Hematopoietic multipotent progenitor cell treated with erythropoietin and hydrocortisone succinate and interleukin-3 and kit ligand, for 4 days (in vitro differentiated cells): ENCODE data around the gene DESI2.

Experiments
- DNase-seq: peaks from one replicate; pipeline ENCODE4 v3.0.0-alpha.2; 2015

DESI2 gene

GRCh38 chr1:244652623-244653438, at the start of gene DESI2:
Gene DESI2, plus strand, starts transcription at chr1:244653126. Its CDS starts 188 bp downstream, at chr1:244653314.
- peak; percentile 100 for DNase-seq

GRCh38 chr1:244603498-244603897, 49.4 kb upstream of the DESI2 start:
- DNase-seq = peak; percentile 71

GRCh38 chr1:244605835-244606370, 47.0 kb upstream of the DESI2 start:
- no peak for DNase-seq

GRCh38 chr1:244614113-244614836, 38.7 kb upstream of the DESI2 start:
- peak; percentile 18 for DNase-seq

- no peak for DNase-seq
Measured at GRCh38 chr1:244614879-244615278, 38.0 kb upstream of the DESI2 start.

GRCh38 chr1:244615301-244615700, 37.6 kb upstream of the DESI2 start:
- DNase-seq = peak; percentile 10

- DNase-seq = no peak
Measured at GRCh38 chr1:244626709-244627108, 26.2 kb upstream of the DESI2 start.

GRCh38 chr1:244628789-244629188, 24.1 kb upstream of the DESI2 start:
- DNase-seq = peak; percentile 8

GRCh38 chr1:244633140-244633539, 19.8 kb upstream of the DESI2 start:
- no peak for DNase-seq

- peak; percentile 37 for DNase-seq
Measured at GRCh38 chr1:244634546-244634945, 18.4 kb upstream of the DESI2 start.

- no peak for DNase-seq
Measured at GRCh38 chr1:244636488-244637259, 16.3 kb upstream of the DESI2 start.

- no peak for DNase-seq
Measured at GRCh38 chr1:244639561-244639960, 13.4 kb upstream of the DESI2 start.

GRCh38 chr1:244640917-244641316, 12.0 kb upstream of the DESI2 start:
- no peak for DNase-seq

- no peak for DNase-seq
Measured at GRCh38 chr1:244642526-244642925, 10.4 kb upstream of the DESI2 start.

- DNase-seq = no peak
Measured at GRCh38 chr1:244642988-244643387, 9.9 kb upstream of the DESI2 start.

- no peak for DNase-seq
Measured at GRCh38 chr1:244645414-244645813, 7.5 kb upstream of the DESI2 start.

GRCh38 chr1:244645890-244646289, 7.0 kb upstream of the DESI2 start:
- no peak for DNase-seq

- no peak for DNase-seq
Measured at GRCh38 chr1:244647819-244648218, 5.1 kb upstream of the DESI2 start.

- DNase-seq = no peak
Measured at GRCh38 chr1:244651956-244652622, 837 bp upstream of the DESI2 start.

GRCh38 chr1:244653439-244654107, 647 bp downstream of the DESI2 start:
- DNase-seq = peak; percentile 37

GRCh38 chr1:244654108-244655038, 1.4 kb downstream of the DESI2 start:
- no peak for DNase-seq
